GM18951 (cell line): ENCODE results near the gene ARHGDIA.
A peak's percentile ranks its signal among the peaks of the same experiment; 100 is the strongest.

Experiments used
- POLR2A ChIP-seq: IDR thresholded peaks from 4 replicates; pipeline ENCODE4 v1.6.1; 2011; ENCODE audit warnings: mild to moderate bottlenecking; ENCODE audit not compliant: insufficient read length, insufficient read depth; ENCODE audit errors: extremely low read depth
- in situ Hi-C: fragments of 300-500 bp; cut with MboI; formaldehyde crosslinking; loops from one replicate; pipeline ENCODE4 v1.12.0; 2022; ENCODE audit warnings: low sequenced_read_pairs, mixed read lengths, inconsistent platforms; ENCODE audit not compliant: unreplicated experiment

Gene ARHGDIA

GRCh38 chr17:81868674-81869220 is 2.4 kb downstream of the ARHGDIA start:
- TF ChIP-seq POLR2A = no peak
- in situ Hi-C loops = no loop called here

GRCh38 chr17:81867991-81868673 is 3.0 kb downstream of the ARHGDIA start:
- in situ Hi-C loops = no loop called here
- peak; percentile 41 for TF ChIP-seq POLR2A

- in situ Hi-C loops = no loop called here
- TF ChIP-seq POLR2A = peak; percentile 23
Measured at GRCh38 chr17:81867170-81867990, 3.8 kb downstream of the ARHGDIA start.

GRCh38 chr17:81866440-81867169 is 4.5 kb downstream of the ARHGDIA start:
- in situ Hi-C loops = no loop called here
- TF ChIP-seq POLR2A = peak; percentile 50

GRCh38 chr17:81865733-81866439 is 5.3 kb downstream of the ARHGDIA start:
- in situ Hi-C loops = no loop called here
- TF ChIP-seq POLR2A = no peak

- TF ChIP-seq POLR2A = no peak
- in situ Hi-C loops = no loop called here
Measured at GRCh38 chr17:81865358-81865732, 5.8 kb downstream of the ARHGDIA start.

GRCh38 chr17:81863833-81864768 is 7.0 kb downstream of the ARHGDIA start:
- in situ Hi-C loops = no loop called here
- no peak for TF ChIP-seq POLR2A

- no peak for TF ChIP-seq POLR2A
- in situ Hi-C loops = no loop called here
Measured at GRCh38 chr17:81863123-81863675, 7.9 kb downstream of the ARHGDIA start.

GRCh38 chr17:81860756-81861568 is 10.2 kb downstream of the ARHGDIA start:
- peak; percentile 95 for TF ChIP-seq POLR2A
- in situ Hi-C loops = no loop called here

GRCh38 chr17:81859906-81860755 is 11.0 kb downstream of the ARHGDIA start, which contains the start of gene P4HB:
Gene P4HB, minus strand, starts transcription at chr17:81860535. Its CDS starts 64 bp downstream, at chr17:81860471.
- in situ Hi-C loops = no loop called here
- TF ChIP-seq POLR2A = peak; percentile 98
